Lung microvascular endothelial cell (primary cell): ENCODE results near the gene ZCCHC2. TPM values are rescaled to one million over a fixed set of nuclear protein-coding genes. Genes with fewer than 3 reads are reported as not detected.

Experiments used
- DNase-seq, 2 donors: peaks; one replicate each; pipeline versions ENCODE4 v3.0.0 to v3.0.0-alpha.2; 2010; ENCODE audit warnings: low read depth in 2 of 2
- total RNA-seq: library from RNA; depleted of rRNA; stranded (reverse); fragments of >200 nt; gene quantifications from 2 replicates; pipeline ENCODE4 v1.2.1, GENCODE V29; 2014

The ZCCHC2 gene
- total RNA-seq: 14.6 and 16.1 TPM in 2 replicates

DNA sequence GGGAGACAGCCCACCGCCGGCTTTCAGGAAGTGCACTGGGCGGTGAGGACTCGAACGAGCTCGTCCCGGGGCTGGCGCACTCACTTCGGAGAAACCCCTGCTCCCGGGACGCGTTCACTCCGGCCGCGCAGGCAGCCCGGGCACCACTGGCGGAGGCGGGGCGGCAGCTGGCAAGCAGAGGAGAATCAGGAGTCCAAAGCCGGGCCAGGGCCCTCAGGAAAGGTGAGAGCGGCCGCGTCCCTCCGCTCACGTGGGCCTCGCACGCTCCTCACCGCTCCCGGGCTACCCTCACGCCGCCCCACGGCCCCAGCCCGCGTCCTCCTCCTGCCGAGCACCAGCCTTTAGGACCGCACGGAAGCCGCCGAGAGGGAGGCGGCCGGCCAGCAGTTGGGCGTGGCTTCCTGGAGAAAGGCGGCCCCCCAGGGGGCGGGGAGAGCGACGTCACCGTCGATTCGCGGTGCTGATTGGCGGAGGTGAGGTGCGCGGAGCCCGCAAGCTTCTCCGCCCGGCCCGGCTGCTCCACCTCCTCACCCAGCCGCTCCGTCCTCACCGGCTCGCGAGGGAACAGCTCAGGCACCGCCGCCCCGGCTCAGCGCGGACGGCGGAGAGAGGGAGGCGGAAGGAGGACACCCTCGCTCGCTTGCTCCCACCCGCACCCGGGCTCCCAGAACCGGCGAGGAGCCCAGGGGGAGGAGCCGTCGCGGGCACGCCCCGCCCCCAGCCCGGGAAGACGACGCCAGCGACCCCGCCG lies at the start of gene ZCCHC2:
Gene ZCCHC2, plus strand, starts transcription at position 522 of the 751 bp plus-strand sequence. CDS start 400 bp downstream, outside the sequence.
- DNase-seq: peak; percentile 98 to 99

DNA sequence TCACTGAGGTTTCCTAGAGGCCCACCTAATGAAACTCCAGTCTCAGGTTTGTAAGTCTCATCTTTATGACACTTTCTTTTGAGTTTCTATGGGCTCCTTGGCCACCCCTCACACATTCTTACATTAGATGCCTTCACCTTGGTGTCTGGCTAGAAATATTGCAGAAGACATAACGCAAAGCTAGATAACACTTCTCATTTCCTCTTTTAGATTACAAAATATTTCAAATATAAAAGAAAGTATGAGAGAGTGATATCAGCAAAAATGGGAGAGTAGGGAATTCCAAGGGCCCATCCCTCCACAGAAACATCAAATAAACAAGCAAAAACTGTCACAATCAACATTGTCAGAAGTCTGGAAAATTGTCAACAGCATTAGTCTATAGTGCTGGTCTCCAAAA lies 43.3 kb upstream of the ZCCHC2 start:
- no peak for DNase-seq

DNA sequence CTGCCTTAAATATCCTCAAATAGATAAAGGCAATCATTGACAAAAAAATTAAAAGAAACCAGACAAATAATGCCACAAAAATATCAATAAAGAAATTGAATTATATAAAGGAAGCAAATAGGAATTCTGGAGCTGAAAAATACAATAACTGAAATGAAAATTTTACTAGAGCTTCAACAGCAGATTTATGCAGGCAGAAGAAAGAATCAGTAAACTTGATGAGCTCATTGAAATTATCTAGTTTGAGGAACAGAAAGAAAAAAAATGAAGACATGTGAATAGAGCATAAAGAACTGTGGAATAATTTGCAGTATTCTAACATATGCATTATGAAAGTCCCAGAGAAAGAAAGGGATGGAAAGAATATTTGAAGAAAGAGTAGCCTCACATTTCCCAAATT lies 41.9 kb upstream of the ZCCHC2 start:
- DNase-seq: no peak

DNA sequence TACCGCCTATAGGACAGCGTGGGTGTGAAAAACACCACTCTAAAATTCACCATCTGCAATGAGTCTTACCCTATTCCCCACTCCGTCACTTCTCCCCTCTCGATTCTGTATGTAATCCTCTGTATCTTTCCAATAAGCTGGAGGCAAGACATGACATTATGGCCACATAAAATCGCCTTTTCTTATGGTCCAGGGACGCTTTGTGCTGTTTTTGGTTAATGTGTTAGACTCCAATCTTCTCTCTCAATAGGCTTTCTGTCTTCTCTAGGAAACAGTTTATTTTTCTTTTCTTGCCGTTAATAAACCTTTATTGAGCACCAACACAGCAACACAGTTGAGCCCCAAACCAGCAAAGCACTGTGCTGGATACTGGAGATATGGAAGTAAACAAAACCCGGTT lies 37.9 kb upstream of the ZCCHC2 start:
- DNase-seq: no peak

DNA sequence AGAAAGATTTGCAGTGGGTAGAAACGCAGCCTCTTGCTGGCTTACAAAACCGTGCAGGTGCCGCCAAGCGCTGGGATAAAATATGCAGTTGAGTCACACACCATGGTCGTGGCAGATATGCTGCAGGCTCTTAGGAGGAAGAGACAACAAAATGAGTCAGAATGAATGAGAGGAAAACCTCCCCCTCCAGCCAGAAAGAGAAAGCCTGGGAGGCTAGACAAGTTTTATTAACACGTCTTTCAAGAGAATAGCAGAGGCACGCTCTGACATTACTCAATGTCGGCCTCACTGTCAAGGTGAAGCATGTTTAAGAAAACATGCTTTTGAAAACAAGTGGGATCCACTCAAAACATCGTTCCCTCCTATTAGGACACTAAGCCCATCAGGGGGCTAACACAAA lies 37.1 kb upstream of the ZCCHC2 start:
- DNase-seq: peak; percentile 33 to 89

DNA sequence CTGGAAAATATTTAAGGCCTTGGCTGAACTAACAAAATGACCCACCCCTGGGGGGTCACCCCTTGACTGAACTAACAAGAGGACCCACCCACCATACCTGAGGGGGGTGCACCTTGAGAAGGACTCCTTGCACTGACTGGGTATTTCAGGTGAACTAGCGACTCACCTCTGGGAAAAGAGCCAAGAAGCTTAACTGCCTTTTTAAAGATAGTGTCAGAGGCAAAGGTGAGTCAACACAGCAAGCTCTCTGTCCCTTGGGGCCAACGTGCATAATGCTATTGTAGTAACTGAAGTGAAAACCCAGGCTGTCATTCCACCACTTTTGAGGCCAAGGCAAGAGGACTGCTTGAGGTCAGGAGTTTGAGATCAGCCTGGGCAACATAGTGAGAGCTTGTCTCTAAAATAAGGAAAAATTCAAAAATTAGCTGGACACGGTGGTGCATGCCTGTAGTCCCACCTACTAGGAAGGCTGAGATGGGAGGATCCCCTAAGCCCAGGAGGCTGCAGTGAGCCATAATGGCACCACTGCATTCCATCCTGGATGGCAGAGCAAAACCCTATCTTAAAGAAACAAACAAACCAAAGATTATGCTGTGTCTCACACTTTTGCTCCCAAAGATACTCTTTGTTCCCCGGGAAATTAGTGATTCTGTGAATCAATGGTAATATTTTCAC lies 36.4 kb upstream of the ZCCHC2 start:
- DNase-seq: peak; percentile 4 to 33

DNA sequence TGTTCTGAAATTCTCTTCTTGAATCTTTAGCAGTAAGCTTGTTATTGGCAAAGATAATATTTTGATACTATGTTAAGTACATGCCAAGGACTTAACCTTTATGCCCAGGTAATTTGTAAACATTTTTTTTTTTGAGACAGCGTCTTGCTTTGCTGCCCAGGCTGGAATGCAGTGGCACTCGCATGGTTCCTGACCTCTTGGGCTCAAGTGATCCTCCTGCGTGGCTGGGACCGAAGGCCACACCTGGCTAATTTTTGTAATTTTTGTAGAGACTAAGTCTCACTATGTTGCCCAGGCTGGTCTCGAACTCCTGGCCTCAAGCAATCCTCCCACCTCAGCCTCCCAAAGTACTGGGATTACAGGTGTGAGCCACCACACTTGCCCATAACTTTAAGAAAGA lies 35.7 kb upstream of the ZCCHC2 start:
- DNase-seq: no peak

DNA sequence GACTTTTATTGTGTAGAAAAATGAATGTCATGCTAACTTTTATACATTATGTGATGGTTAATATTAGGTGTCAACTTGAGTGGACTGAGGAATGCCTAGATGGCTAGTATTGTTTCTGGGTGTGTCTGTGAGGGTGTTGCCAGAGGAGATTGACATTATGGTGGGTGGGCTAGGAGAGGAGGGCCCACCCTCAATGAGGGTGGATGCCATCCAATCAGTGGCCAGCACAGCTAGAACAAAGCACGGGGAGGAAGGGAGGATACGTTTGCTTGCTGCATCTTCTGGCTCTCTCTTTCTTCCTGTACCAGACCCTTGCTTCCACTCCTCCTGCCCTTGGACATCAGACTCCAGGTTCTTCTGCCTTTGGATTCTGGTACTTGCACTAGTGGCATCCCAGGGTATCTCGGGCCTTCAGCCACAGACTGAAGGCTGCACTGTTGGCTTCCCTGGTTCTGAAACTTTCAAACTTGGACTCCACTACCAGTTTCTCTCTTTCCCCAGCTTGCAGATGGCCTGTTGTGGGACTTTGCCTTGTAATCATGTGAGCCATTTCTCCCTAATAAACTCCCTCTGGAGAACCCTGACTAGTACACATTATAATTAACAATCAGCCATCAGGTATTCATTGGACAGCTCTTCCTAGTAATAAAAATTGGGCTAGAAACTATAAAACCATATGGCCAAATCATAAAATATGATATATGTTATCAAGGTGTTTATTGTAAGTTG lies 31.7 kb upstream of the ZCCHC2 start:
- DNase-seq: no peak

DNA sequence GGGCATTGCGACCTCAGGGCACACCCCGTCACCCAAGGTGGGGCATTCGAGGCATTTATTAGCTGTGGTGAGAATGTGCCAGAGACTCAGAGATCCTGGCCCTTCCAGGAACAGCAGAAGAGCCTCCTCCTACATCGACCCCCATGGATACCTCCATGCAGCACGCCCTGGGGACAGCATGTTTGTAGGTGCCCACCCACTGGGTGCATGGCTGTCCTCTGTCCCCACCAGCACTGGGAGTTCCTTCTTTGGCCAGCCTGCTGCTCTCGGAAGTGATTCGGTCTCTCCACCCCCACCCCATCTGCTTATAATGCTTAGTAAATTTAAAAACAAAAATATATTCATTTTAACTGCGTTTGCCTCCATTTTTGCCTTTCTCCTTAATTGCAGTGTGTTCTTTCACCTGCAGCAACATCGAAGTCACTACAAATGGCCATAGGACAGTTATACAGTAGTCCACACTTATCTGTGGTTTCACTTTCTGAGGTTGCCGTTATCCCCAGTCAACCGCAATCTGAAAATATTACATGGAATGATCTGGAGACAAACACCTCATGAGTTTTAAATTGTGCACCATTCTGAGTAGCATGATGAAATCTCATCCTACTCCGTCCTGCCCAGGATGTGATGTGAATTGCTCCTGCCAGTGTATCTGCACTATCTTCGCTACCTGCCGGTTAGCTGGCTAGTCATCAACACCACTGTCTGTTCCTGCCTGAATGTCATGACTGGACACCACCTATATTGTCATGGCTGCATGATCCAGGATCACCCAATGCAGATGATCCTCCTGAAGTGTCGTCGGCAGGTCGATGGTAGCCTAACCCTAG lies 29.6 kb upstream of the ZCCHC2 start:
- no peak for DNase-seq

DNA sequence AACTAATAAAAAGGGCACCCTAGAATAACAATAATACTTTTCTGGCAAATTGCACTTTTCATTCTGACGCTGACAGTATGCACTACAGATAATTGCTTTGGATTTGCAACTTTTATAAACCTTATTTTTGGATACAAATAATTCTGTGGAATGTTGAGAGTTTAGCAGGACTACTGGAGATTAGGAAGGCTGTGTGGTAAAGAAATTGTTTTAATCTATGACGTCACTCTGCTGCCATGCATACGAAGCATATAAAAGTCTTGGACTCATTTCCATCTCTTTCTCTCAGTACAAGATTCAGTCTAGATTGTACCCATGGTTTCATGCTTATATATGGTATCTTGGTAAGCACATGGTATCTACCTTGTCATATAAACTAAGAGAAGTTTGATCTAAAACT lies 28.1 kb upstream of the ZCCHC2 start:
- DNase-seq: no peak

DNA sequence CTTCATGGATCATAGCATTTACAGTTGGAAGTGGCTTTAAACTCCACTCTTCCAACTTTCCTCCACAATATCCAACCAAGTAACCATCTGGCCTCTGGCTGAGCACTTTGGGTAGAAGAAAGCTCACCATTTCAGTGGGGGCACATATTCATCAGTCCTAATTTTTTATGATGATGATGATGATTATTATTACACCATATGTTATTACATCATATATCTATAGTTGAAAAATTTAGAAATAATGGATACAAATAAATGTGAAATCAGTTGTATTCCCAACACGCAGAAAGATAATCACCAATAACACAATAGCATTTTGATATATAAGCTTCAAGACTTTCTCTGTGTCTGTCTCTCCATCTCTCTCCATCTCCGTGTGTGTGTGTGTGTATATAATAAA lies 26.6 kb upstream of the ZCCHC2 start:
- no peak for DNase-seq

DNA sequence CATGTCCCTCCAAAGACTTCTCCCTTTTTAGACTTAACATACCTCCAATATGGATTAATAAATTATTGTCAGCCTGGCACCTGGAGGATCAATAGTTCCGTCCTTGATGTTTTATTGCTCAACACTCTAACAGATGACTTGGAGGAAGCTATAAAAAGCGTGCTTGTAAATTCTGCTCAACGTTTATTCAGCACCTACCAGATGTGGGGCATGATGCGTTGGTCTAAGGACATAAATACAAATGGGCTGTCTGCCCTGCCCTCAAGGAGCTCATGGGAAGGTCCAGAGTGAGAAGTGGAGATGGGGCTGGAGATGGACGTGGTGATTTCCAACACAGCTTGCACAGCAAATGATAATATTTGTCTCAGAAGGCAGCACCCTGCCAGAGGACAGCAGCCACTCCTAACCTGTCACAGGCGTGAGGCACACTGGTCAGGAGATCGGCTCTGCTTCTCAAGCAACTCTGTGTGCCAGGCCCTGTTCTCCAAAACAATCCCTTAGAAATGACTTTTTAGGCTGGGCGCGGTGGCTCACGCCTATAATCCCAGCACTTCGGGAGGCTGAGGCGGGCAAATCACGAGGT lies 25.5 kb upstream of the ZCCHC2 start:
- no peak for DNase-seq

DNA sequence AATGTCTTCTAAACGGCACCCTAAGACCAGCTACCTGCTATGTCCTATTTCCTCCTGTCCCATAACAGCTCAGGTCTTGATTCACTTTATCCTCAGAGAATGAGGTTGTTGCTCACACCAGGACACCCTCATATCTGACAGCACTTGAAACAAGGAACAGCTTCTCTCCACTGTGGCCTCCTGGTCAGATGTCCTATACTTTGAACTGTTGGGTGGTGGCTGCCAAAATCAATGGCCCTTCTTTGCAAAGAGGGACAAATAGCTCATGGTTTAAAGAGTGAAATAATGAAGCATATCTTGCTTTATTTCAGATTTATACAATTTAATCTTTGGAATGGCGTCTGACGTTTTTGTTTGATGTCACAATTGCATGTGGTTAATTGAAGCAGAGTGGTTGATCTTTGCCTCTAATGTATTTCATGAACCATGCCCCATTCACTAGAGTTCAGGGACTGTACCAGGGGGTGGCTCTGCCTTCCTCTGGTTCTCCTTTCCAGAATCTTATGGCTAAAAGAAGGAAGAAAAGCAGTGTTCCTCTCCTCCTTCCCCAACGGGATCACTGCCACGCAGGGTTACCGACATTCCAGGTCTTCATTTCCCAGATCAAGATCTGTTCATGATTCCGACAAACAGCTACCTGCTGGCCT lies 24.1 kb upstream of the ZCCHC2 start:
- no peak for DNase-seq

DNA sequence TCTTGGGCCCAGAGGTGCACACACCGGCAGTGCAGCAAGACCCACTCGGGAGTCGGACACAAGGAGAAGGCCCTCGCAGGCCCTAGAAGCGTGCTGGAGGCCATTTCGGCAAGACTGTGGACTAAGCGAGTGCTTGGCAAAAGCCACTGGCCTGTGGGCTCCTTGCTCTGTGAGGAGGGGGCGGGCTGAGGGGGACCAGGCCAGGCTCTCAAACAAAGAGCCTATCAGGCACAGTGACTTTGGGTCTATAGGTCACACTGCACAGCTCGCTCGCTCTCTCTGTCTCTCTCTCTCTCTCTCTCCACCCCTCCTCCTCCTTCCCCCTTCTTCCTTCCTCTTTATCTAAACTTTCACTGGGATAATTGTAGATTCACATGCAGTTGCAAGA lies 23.6 kb upstream of the ZCCHC2 start:
- no peak for DNase-seq

DNA sequence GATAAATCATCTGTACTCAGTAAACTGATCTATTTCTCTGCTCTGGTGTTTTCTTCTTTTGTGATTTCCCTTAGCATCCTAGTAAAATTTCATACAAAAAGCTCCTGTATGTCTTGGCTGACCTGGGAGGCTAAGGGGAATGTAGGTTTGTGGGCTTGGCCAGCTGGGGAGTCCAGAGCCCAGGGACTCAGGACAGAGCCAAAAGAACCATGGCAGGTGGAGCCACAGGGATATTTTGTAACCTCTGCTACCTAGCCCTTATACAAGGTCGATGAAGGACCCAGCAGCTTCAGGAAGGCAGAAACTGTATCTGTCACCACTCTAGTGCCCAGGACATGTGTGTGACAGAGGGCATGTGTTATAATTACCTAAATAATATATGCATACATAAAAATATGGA lies 22.7 kb upstream of the ZCCHC2 start:
- DNase-seq: no peak

DNA sequence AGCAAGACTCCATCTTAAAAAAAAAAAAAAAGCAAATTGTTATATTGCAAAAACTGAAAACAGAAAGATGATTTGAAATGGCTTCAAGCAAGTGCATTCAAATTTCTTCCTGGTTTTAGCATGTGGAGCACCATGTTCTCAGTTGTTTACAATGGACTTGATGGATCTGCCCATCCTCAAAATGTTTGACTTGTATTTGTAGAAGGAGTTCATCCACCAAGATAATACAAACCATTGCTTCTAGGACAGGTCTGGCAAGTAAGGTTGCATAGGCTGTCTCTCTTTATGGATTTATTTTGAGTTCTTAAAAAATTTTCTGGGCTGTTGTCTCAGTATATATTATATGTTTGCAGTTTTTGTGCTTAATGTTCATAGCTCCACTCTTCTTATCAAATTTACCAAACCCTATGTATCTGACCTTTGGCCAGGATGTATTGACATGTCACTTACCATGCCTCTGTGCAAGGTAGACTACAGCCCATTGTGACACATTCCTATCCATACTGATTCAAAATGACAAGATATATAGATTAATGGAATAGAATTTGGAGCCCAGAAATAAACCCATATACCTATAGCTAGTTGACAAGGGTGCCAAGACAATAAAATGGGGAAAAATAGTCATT lies 21.7 kb upstream of the ZCCHC2 start:
- no peak for DNase-seq

DNA sequence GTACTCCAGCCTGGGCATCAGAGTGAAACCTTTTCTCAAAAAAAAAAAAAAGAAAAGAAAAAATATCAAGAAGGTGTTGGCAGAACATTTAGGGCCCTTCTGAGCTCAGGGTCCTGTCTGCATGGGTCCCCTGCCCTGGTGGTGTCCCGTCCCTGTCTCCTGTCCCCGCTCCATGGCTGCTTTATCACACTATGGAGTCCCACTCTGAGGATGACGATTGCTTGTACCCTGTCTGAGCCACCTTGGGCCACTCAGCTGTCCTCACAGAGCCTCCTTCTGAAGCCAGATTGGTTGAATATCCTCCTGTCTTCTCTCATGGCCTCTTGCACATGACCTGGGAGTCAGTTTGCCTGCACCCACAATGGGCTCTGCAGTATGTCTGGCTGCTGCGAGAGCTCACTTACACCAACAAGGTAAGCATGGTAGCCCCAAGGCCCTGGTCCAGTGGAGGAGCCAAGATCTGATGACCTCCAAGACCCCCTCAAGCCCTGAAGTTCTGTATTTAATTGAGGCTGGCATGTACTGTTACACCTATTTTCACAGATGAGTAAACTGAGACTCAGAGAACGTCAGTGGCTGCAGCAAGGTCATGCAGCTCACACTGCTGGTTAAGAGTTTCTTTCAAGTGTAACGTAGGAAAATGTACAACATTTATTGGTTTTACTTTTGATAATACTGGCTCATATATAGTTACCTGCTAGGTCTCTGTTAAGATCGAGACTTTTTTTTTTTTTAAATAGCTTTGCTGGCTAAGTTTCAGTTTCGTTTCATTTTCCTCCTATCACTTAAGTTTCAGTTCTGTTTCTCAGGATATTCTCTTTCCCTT lies 16.9 kb upstream of the ZCCHC2 start:
- peak; percentile 56 to 60 for DNase-seq

DNA sequence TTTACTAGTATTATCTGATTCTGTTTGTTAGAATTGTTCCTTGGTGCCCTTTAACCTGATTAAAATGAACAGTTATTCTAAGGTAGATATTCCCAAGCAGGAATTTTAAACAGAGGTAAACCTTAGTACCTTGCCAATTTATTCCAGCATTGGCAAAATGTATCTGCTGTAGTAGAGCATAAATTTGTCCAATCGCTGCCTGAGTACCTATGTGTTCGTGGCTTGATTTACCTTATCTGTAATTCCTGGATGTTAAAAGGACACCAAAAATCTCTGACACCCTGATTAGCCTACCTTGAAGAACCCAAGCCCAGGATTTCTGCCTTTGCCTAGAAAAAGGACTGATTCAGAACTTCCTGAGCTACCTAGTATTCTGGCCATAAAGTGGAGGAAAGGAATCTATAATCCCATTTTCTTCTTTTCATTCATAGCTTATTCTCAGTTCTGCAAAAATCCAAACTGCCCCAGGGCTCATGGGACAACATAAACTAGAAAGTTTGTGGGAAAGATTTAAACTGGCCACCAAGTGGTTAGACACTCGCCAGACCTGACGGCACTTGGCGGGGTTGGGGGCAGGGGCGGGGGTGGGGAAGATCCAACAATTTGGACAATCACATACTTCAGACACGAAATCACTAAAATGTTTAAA lies 16.2 kb upstream of the ZCCHC2 start:
- DNase-seq: peak in 1 of 2 donors; percentile 17

DNA sequence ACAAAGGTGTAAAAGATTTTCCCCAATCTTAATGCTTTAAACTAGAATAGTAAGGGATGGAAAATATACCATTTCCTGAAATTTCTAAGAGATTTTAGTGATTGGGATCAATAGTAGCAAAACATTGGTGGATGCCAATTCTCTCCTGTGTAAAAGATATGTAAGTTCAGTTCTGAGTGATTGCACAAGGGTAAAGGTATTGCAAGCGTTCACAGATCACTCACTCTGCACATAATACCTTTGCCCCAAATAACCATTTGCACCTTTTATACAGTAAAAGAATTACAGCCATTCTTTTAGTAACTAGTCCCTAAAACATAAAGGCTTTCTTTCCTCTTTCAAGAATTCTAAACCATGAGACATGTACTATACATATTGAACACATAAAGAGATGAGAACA lies 13.0 kb upstream of the ZCCHC2 start:
- no peak for DNase-seq
